GM19025 (cell line): ENCODE measurements around the gene POU5F1.
"Not testable (repeated sequence)": the region's sequence is repeated elsewhere in the genome, so short reads cannot be mapped to it uniquely, and the experiment has no call there.

Source experiments
- ATAC-seq: cut with Tn5 transposase; IDR thresholded peaks from one replicate; pipeline ENCODE4 v1.9.1; 2021; ENCODE audit warnings: mild to moderate bottlenecking, low read depth, moderate library complexity; ENCODE audit not compliant: unreplicated experiment

POU5F1 gene

GRCh38 chr6:31169123-31169857 is 1.2 kb downstream of the POU5F1 start:
- no peak for ATAC-seq

- no peak for ATAC-seq
Measured at GRCh38 chr6:31168606-31169005, 1.9 kb downstream of the POU5F1 start.

- no peak for ATAC-seq
Measured at GRCh38 chr6:31165986-31166385, 4.5 kb downstream of the POU5F1 start.

GRCh38 chr6:31165064-31165832 is 5.2 kb downstream of the POU5F1 start:
- ATAC-seq, result peak; percentile 68

GRCh38 chr6:31164475-31165063 is 5.9 kb downstream of the POU5F1 start:
- not testable (repeated sequence) for ATAC-seq

GRCh38 chr6:31163922-31164321 is 6.6 kb downstream of the POU5F1 start:
- no peak for ATAC-seq

- ATAC-seq, result no peak
Measured at GRCh38 chr6:31162463-31163165, 7.9 kb downstream of the POU5F1 start.

GRCh38 chr6:31161216-31162126 is 9.0 kb downstream of the POU5F1 start:
- ATAC-seq, result no peak

- no peak for ATAC-seq
Measured at GRCh38 chr6:31158863-31159855, 11.3 kb downstream of the POU5F1 start.

- ATAC-seq, result peak; percentile 83
Measured at GRCh38 chr6:31158140-31158862, 12.2 kb downstream of the POU5F1 start, which contains the start of gene TCF19. Gene TCF19 (plus strand): TSS chr6:31158589. CDS start chr6:31159470, 881 bp downstream.

GRCh38 chr6:31157513-31158139 is 12.9 kb downstream of the POU5F1 start, which contains the start of gene CCHCR1:
Gene CCHCR1 (minus strand): TSS chr6:31157802. CDS start chr6:31157600, 202 bp downstream.
- no peak for ATAC-seq

- ATAC-seq, result no peak
Measured at GRCh38 chr6:31156641-31157040, 13.8 kb downstream of the POU5F1 start.

- ATAC-seq, result no peak
Measured at GRCh38 chr6:31154436-31154835, 16.0 kb downstream of the POU5F1 start.

GRCh38 chr6:31152781-31153180 is 17.7 kb downstream of the POU5F1 start:
- no peak for ATAC-seq

GRCh38 chr6:31149827-31150447 is 20.5 kb downstream of the POU5F1 start:
- ATAC-seq, result no peak

- ATAC-seq, result no peak
Measured at GRCh38 chr6:31145386-31145785, 25.1 kb downstream of the POU5F1 start.

GRCh38 chr6:31144970-31145340 is 25.5 kb downstream of the POU5F1 start:
- ATAC-seq, result no peak
